Measurements from ENCODE around the gene PSMD3. TPM values are rescaled to one million over a fixed set of nuclear protein-coding genes. Genes with fewer than 3 reads are reported as not detected.

Gene PSMD3
- total RNA-seq, 1 experiment from 2014 or later = 174 TPM

DNA sequence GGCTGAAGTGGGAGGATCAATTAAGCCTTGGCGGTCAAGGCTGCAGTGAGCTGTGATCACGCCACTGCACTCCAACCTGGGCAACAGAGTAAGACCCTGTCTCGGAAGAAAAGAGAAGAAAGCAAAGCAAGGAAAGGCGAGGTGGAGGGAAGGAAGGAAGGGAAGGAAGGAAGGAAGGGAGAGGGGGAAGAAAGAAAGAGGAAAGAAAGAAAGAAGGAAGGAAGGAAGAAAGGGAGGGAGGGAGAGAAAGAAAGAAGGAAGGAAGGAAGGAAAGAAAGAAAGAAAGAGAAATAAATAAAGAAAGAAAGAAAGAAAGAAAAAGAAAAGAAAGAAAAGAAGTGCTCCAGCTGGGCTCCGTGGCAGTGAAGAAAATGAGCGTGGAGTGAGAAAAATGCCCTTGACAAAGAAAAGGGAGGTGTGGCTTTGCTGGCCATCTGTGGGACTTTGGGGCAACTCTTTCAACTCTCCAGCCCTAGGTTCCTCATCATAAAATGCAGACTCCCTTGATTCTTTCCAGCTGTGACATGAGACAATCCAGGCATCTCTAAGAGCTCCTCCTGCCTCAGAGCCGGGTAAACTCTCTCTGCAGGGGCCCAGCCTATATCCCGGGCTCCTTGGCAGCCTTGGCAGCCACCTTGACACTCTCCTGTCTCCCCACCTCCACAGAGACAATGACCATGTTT is 15.4 kb upstream of the PSMD3 start:
- H4K8ac ChIP-seq (replicated peaks; ENCODE audit: insufficient read length, low read depth, low read length) = no peak overlapping the region
- H3K23ac ChIP-seq (ENCODE audit: insufficient read length, low read depth, low read length) = no peak overlapping the region
- H3K27ac Mint-ChIP-seq = no peak overlapping the region
- no peak overlapping the region for H3K27ac ChIP-seq (ENCODE audit: insufficient read length, low read depth, low read length)
- H2AFZ ChIP-seq (ENCODE audit: low read length) = no peak overlapping the region
- H3K27me3 Mint-ChIP-seq (ENCODE audit: low read depth) = peaks cover 23% of the 10 kb centered on the region
- H2BK15ac ChIP-seq (ENCODE audit: low read depth, low read length) = no peak overlapping the region
- H3K18ac ChIP-seq (ENCODE audit: insufficient read length, low read depth, low read length) = no peak overlapping the region
- H2AK5ac ChIP-seq (ENCODE audit: insufficient read length, low read length) = no peak overlapping the region
- H3K9me3 ChIP-seq (ENCODE audit: control insufficient read depth, low read depth, low read length) = no peaks in the 10 kb centered on the region
- no peak overlapping the region for H3T11ph ChIP-seq (ENCODE audit: low read length)
- H2BK5ac ChIP-seq (ENCODE audit: insufficient read length, low read length) = no peak overlapping the region
- peaks cover 2% of the 10 kb centered on the region; the same call in 1 of the 2 replicates for H3K4me1 ChIP-seq (ENCODE audit: insufficient read depth, low read length)
- H3K4me3 Mint-ChIP-seq = no peak overlapping the region
- H3K4ac ChIP-seq (ENCODE audit: low read depth, low read length) = no peak overlapping the region
- no peak overlapping the region for H3K9ac ChIP-seq (ENCODE audit: extremely low read depth, insufficient read length, low read length)
- no peaks in the 10 kb centered on the region for H3K36me3 Mint-ChIP-seq (ENCODE audit: insufficient read depth in 1 of 3, low read depth in 3 of 3)
- no peak overlapping the region for H2BK12ac ChIP-seq (ENCODE audit: insufficient read length, low read depth, low read length)
- H4K91ac ChIP-seq (ENCODE audit: insufficient read length, low read depth, low read length) = no peak overlapping the region
- TF ChIP-seq, protein P1, sequence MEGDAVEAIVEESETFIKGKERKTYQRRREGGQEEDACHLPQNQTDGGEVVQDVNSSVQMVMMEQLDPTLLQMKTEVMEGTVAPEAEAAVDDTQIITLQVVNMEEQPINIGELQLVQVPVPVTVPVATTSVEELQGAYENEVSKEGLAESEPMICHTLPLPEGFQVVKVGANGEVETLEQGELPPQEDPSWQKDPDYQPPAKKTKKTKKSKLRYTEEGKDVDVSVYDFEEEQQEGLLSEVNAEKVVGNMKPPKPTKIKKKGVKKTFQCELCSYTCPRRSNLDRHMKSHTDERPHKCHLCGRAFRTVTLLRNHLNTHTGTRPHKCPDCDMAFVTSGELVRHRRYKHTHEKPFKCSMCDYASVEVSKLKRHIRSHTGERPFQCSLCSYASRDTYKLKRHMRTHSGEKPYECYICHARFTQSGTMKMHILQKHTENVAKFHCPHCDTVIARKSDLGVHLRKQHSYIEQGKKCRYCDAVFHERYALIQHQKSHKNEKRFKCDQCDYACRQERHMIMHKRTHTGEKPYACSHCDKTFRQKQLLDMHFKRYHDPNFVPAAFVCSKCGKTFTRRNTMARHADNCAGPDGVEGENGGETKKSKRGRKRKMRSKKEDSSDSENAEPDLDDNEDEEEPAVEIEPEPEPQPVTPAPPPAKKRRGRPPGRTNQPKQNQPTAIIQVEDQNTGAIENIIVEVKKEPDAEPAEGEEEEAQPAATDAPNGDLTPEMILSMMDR (conservative IDR thresholded peaks at IDR 0.05) = no peak
- H3K23me2 ChIP-seq (ENCODE audit: insufficient read length, low read depth, low read length, poor library complexity, severe bottlenecking) = no peaks in the 10 kb centered on the region
- peaks cover 0 to 7% of the 10 kb centered on the region in 2 experiments; a peak in 1 of 4 replicates for H3K4me1 Mint-ChIP-seq
- H4K5ac ChIP-seq (ENCODE audit: insufficient read length, low read depth, low read length) = no peak overlapping the region
- H3K56ac ChIP-seq (ENCODE audit: insufficient read length, low read depth, low read length) = no peak overlapping the region
- H2BK120ac ChIP-seq (ENCODE audit: low read depth, low read length, poor library complexity, severe bottlenecking) = no peak overlapping the region
- no peaks in the 10 kb centered on the region for H3K79me2 ChIP-seq (ENCODE audit: insufficient read depth, low read length)
- no CpG with 5 or more reads among the region's 8 CpGs for WGBS (ENCODE audit: extremely low coverage, insufficient read length, low lambda C conversion rate)
- no peaks in the 10 kb centered on the region; a peak in 1 of 5 replicates for H3K9me3 Mint-ChIP-seq
- H3K79me1 ChIP-seq (ENCODE audit: insufficient read depth, low read depth, low read length, poor library complexity, severe bottlenecking) = no peaks in the 10 kb centered on the region
- DNase-seq = no peak
- H3K4me2 ChIP-seq (ENCODE audit: insufficient read depth, insufficient read length, low read length) = no peak overlapping the region
- no peaks in the 10 kb centered on the region; the same call in 1 of the 2 replicates for H3K27me3 ChIP-seq (ENCODE audit: insufficient read depth, low read length)
- H3K14ac ChIP-seq (ENCODE audit: insufficient read depth, low read length) = no peak overlapping the region
- no peak overlapping the region for H2BK20ac ChIP-seq (ENCODE audit: low read depth, low read length, poor library complexity, severe bottlenecking)
- H4K20me1 ChIP-seq (ENCODE audit: control insufficient read depth, insufficient read depth, insufficient read length) = no peaks in the 10 kb centered on the region
